GM21447 (cell line): ENCODE data around the gene KIAA0753.
"Not testable (repeated sequence)": the region's sequence is repeated elsewhere in the genome, so short reads cannot be mapped to it uniquely, and the experiment has no call there.

Experiments
- ATAC-seq: cut with Tn5 transposase; IDR thresholded peaks from one replicate; pipeline ENCODE4 v1.9.1; 2021; ENCODE audit not compliant: unreplicated experiment

KIAA0753 gene

GRCh38 chr17:6668727-6669425 is 28.4 kb upstream of the KIAA0753 start:
- no peak for ATAC-seq

- no peak for ATAC-seq
Measured at GRCh38 chr17:6668219-6668618, 27.7 kb upstream of the KIAA0753 start.

GRCh38 chr17:6667516-6667915 is 27.0 kb upstream of the KIAA0753 start:
- no peak for ATAC-seq

GRCh38 chr17:6666557-6666956 is 26.0 kb upstream of the KIAA0753 start:
- no peak for ATAC-seq

- no peak for ATAC-seq
Measured at GRCh38 chr17:6666077-6666521, 25.6 kb upstream of the KIAA0753 start.

- not testable (repeated sequence) for ATAC-seq
Measured at GRCh38 chr17:6663200-6663599, 22.7 kb upstream of the KIAA0753 start.

GRCh38 chr17:6661464-6661848 is 20.9 kb upstream of the KIAA0753 start:
- ATAC-seq: no peak

DNA sequence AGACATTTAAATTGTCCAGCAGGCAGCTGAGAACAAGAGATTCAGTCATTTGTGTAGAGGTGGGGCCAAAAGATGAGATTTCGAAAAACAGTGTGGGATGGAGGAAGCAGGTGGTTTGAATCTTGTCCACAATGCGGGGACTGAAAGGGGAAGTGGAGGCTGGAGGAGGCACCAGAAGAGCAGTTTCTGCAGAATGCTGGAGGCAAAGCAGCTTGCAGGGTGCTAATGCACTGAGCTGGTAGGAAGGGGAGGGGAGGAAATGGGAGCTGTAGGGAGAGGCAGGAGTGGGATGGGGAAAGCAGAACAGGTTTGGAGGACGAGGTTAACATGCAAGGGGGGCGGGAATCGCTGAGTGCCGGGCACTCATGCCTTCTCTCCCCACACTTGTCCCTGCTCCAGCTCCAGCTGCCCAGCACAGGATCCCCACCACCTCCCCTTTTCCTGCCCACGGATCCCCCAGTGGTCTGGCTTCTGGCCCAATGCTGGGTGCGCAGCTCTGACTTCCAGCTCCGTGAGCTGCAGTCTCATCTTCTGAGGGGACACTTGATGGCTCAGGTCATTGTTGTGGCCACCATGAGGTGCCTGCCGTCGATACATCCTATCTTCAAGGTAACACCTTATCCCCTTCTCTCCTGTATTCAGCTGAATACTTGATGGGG is 20.4 kb upstream of the KIAA0753 start:
- peak; percentile 59 for ATAC-seq

DNA sequence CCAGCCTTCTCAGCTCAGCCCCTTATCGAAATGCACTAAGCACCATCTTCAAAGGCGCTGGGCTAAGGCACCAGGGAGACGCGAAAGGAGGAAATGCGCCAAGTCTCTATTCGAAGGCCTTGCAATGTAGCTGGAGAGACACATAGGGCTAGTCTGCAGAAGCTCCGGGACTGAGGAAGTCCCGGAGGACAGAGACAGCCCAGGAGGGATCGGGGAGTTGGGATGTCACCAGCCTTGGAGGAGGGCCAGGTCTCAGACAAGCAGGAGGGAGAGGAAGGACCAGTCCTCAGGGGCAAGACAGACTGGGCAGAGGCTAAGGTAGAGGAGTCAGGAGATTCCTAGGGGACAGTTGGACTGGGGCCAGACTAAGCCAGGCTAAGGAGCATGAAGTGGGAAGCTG is 19.6 kb upstream of the KIAA0753 start:
- no peak for ATAC-seq

DNA sequence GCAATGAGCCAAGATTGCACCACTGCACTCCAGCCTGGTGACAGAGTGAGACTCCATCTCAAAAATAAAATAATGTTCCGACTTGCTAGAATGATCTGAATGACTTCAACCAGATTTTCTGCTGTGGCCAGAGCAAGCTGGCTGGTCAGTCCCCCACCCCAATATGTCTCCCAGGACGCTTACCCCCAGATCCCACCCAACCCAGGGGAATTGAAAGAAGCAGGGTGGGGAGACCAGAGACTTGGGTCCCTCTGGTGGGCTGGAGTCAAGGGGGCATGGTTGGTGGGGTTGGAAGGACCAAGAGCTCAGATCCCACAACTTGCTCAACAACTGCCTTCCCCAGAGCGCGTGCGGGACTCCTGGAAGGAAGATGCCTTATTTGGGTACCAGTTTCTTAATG is 17.9 kb upstream of the KIAA0753 start:
- not testable (repeated sequence) for ATAC-seq

DNA sequence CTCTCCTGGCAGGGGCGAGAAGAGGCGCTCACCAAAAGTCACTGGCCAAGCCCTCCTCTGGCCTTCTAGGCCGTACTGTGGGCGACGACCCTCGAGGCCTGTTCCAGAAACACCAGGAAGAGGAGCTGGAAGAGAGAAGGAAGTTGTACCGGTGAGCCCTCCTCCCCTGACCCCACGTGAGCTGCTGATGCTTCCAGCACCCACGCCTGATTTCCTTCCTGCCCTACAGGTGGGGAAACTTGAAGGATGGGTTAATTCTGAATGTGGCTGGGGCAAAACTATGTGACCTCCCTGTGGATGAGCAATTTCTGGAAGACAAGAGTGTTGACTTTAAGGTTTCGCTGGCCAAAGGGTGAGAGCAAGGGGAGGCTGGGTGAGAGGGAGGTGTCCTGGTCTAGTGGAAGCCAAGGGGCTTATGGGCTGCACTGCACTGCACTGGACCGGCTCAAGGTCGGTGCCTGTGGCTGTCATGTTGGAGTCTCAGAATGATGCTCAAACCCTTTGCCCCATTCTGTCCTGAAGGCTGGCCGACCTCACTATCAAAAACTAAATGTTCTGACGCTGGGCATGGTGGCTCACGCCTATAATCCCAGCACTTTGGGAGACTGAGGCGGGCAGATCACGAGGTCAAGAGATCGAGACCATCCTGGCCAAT is 17.2 kb upstream of the KIAA0753 start:
- no peak for ATAC-seq

DNA sequence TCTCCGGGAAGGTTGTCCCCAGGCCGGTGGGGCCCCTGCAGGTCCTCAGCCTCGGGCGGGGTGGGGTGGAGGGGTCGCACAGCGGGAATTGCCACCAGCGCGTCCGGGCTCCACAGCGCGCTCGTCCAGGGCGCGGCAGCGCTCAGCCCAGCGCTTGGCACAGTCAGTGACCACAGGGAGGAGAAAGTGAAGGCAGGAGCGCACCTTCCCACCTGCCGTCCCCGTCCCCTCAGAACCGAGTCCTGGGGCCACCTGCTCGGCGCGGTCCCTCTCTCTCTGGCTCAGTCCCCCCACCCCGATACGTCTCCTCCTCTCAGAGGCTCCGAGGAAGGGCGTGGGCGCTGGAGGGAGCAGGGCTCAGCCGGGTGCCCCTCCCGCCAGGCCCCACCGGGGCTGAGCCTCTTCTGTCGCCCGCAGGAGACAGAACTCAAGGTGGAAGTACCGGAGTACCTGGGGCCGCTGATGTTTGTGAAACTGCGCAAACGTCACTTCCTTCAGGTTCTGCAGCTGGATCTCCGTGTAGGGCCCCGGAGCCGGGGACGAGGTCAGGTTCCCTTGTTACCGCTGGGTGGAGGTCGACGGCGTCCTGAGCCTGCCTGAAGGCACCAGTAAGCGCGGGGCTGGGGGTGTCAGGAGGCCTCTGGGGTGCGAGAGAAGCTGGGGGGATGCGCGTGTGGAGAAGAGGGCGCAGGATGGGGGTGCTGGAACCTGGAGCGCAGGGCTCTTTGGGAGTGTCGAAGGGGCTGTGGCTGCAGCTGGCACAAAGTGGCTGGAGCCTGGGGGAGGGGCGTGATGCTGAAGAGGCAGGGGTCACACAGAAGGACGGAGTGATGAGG is 16.5 kb upstream of the KIAA0753 start:
- ATAC-seq: peak; percentile 41

DNA sequence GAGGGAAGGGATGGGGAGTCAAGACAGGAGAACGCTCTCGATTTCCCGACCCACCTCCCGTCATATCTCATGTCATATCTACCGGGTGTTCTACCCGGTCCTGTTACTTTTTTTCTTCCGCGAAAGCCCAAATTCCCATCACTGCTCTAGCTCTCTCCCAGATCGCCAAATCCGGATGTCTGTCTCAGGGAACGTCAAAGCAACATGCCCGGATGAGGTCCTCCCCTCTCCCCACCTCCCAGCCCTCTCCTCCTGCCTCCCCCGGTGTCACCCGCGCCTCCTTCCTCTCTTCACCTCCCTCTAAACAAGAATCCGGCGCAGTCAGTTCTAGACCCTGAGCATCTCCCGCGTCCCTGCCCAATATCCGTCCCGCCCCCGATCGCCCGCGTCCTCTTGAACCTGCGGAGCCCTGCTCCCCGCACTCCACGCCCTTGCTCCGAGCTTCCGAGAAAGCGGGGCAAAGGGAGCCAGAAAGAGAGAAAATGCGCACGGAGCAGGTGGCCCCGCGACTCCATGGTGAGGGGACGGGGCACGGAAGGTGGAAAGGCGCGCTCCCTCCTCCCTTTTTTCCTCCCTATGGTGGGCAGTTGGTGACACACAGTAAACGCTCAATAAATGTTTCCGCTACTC is 15.3 kb upstream of the KIAA0753 start:
- not testable (repeated sequence) for ATAC-seq

DNA sequence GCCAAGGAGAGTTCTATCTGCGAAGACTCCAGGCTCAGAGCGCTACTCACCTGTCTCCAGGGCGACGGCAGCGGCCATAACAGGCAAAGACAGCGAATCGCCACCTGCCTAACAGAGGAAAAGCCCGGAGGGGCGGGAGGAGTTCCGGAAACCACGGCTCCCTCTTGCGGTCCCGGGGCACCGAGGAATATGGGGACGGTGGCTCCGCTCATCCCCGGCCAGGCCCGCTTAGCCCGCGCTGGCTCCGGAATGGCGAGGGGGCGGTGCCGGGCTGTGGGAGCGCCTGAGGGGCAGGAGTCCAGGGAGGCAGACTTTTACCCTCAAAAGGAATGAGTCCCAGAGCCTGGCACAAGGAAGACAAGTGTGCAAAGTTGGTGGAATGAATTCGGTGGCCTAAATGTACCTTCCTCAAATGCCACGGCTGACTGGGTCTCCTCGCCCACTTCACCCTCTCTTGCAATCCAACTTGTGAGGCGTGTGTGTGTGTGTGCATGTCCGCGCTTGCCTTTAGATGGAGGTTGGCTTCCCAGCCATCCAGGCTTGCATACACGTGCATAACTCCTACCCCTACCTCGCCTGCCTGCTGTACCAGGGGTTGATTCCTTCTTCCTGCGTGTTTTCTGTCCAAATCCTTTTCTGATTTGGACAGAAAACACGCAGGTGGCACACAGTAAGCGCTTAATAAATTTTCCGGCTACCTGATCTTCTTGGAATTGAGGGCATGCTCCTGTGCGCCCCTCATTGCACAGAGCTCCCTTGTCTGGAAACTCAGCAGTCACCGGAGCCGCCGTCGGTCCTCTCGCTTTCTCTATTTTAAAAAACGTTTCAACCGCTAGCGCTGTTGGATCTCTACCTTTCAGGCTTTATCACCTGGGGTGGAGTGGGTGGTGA is 14.6 kb upstream of the KIAA0753 start:
- no peak for ATAC-seq

DNA sequence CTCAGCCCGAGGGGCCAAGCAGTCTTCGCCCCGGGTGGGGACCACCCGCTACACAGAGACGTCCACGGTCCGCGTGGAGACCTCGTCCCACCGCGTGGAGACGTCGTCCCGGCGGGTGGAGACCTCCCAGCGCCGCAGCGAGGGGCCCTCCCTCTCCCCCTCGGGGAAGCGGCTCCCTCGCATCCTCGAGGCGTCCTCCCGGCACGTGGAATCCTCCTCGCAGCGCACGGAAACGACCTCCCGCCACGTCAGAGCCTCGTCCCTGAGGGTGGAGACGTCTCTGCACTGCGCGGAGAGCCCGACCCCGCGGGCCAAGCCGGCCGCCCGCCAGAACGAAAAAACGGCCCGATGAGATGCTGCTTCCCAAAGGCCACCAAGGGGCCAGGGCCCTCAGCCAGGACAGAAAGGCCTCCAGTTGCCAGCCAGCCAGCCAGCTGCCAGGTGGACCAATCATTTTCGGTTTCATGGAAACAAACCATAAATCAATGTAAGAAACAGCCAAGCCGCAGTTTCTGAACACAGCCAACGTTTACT is 11.5 kb upstream of the KIAA0753 start:
- peak; percentile 6 for ATAC-seq

GRCh38 chr17:6651354-6651918 is 10.9 kb upstream of the KIAA0753 start, which contains the start of the genes C17orf100 and MED31:
Gene C17orf100, plus strand, starts transcription at chr17:6651762. Its CDS starts 152 bp downstream, at chr17:6651914.
Gene MED31, minus strand, starts transcription at chr17:6651605. Its CDS starts 77 bp downstream, at chr17:6651528.
- ATAC-seq: peak; percentile 90

GRCh38 chr17:6648181-6648580 is 7.7 kb upstream of the KIAA0753 start:
- no peak for ATAC-seq

- no peak for ATAC-seq
Measured at GRCh38 chr17:6643451-6644125, 3.1 kb upstream of the KIAA0753 start.
